PC-3 (cell line): Measurements from ENCODE around the gene HAGHL.

Experiments
- EZH2 ChIP-seq: fragments of 300-600 bp; sonication (generic); IDR thresholded peaks from one replicate; pipeline ENCODE4 v1.6.1; 2017; ENCODE audit warnings: antibody characterized with exemption, mild to moderate bottlenecking, low read length; ENCODE audit not compliant: unreplicated experiment
- TF ChIP-seq, protein P1 (sequence below): fragments of 300-600 bp; sonication (generic); conservative IDR thresholded peaks from 2 replicates; pipeline ENCODE4 v1.5.1; 2017; ENCODE audit warnings: antibody characterized with exemption, low read depth, mild to moderate bottlenecking, low read length

DNA sequence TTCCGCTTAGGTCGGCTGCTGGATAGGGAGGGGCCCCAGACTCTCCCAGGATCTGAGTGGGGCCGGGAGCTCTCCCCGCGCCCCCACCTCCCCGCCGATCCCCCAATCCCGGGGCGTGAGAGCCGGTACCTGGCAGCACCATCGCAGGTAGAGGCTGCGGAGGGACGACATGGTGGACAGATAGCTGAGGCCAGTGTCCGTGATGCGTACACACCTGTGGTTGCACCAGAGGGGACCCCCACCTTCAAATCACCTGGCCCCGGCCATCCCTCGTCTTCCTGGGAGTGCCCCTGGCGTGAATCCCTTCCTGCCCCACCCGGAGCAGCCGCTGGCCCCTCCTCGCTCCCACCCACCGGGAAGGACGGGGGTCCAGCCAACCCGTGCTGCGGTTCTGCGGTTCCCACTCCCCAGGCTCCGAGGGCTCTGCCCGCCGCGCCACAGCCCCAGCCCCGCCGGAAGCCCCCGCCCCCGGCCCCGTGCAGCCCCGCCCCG, 32.0 kb upstream of the HAGHL start:
- TF ChIP-seq, protein P1, sequence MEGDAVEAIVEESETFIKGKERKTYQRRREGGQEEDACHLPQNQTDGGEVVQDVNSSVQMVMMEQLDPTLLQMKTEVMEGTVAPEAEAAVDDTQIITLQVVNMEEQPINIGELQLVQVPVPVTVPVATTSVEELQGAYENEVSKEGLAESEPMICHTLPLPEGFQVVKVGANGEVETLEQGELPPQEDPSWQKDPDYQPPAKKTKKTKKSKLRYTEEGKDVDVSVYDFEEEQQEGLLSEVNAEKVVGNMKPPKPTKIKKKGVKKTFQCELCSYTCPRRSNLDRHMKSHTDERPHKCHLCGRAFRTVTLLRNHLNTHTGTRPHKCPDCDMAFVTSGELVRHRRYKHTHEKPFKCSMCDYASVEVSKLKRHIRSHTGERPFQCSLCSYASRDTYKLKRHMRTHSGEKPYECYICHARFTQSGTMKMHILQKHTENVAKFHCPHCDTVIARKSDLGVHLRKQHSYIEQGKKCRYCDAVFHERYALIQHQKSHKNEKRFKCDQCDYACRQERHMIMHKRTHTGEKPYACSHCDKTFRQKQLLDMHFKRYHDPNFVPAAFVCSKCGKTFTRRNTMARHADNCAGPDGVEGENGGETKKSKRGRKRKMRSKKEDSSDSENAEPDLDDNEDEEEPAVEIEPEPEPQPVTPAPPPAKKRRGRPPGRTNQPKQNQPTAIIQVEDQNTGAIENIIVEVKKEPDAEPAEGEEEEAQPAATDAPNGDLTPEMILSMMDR: no peak
- no peak for TF ChIP-seq EZH2
